Activated T-cell treated with anti-CD3 and anti-CD28 coated beads, Interleukin-2, amount 50 U/mL, for 72 hours (primary cell): ENCODE measurements around the gene FMN2. TPM values are rescaled to one million over a fixed set of nuclear protein-coding genes. Genes with fewer than 3 reads are reported as not detected.
A peak's percentile ranks its signal among the peaks of the same experiment; 100 is the strongest.

Source experiments
- ATAC-seq, 2 donors: fragments of 150-1000 bp; cut with Tn5 transposase; replicated peaks in 1 of 2; 2 replicates each; pipeline ENCODE4 v1.10.0; 2021; ENCODE audit warnings: moderate library complexity in 2 of 2, mild to moderate bottlenecking in 1 of 2
- DNase-seq, 2 donors: peaks; one replicate each; pipeline ENCODE4 v3.0.0; 2021 to 2022; ENCODE audit warnings: mixed read lengths in 1 of 2
- H3K27ac Mint-ChIP-seq: one replicate; pipeline ENCODE4 v1.8.0; 2022; ENCODE audit warnings: mild to moderate bottlenecking, moderate library complexity, mixed read lengths
- H3K27me3 Mint-ChIP-seq: one replicate; pipeline ENCODE4 v1.8.0; 2022; ENCODE audit warnings: low read depth, mixed read lengths
- H3K36me3 Mint-ChIP-seq, 2 donors: one replicate each; pipeline ENCODE4 v1.8.0; 2022; ENCODE audit warnings: mixed read lengths in 2 of 2, mild to moderate bottlenecking in 1 of 2; ENCODE audit not compliant: insufficient read depth in 2 of 2
- H3K4me1 Mint-ChIP-seq: one replicate; pipeline ENCODE4 v1.8.0; 2022; ENCODE audit warnings: low read depth, mixed read lengths
- H3K4me3 Mint-ChIP-seq, 2 donors: one replicate each; pipeline ENCODE4 v1.8.0; 2022; ENCODE audit warnings: mild to moderate bottlenecking in 2 of 2, mixed read lengths in 2 of 2, moderate library complexity in 2 of 2
- H3K9me3 Mint-ChIP-seq, 2 donors: one replicate each; pipeline ENCODE4 v1.8.0; 2022; ENCODE audit warnings: mixed read lengths in 2 of 2
- total RNA-seq, 2 donors: library from RNA; stranded (reverse); gene quantifications; one replicate each; pipeline ENCODE4 v1.2.3, GENCODE V29; 2022

FMN2 gene
- total RNA-seq, 2 donors from 2014 or later = not detected

- Mint-ChIP-seq H3K27ac (no peak overlapping the region), H3K4me3 (no peak overlapping the region), H3K4me1 (no peaks in the 10 kb centered on the region), H3K27me3 (no peaks in the 10 kb centered on the region), H3K36me3 (peaks cover 0 to 3% of the 10 kb centered on the region in 2 donors), H3K9me3 (peaks cover 0 to 4% of the 10 kb centered on the region in 2 donors)
- ATAC-seq (no peak), DNase-seq (no peak)
Observed at GRCh38 chr1:240445369-240445768, 353.7 kb downstream of the FMN2 start.

GRCh38 chr1:240455228-240455821 is 363.6 kb downstream of the FMN2 start:
- DNase-seq = no peak
- no peak overlapping the region for H3K27ac Mint-ChIP-seq
- H3K4me1 Mint-ChIP-seq = no peaks in the 10 kb centered on the region
- no peak overlapping the region for H3K4me3 Mint-ChIP-seq
- no peaks in the 10 kb centered on the region for H3K36me3 Mint-ChIP-seq
- H3K27me3 Mint-ChIP-seq = no peaks in the 10 kb centered on the region
- no peaks in the 10 kb centered on the region for H3K9me3 Mint-ChIP-seq
- ATAC-seq = peak in 1 of 2 donors; percentile 66

GRCh38 chr1:240457203-240457602 is 365.5 kb downstream of the FMN2 start:
- no peak for DNase-seq
- no peak overlapping the region for H3K27ac Mint-ChIP-seq
- H3K27me3 Mint-ChIP-seq = no peaks in the 10 kb centered on the region
- no peak overlapping the region for H3K4me3 Mint-ChIP-seq
- no peaks in the 10 kb centered on the region for H3K36me3 Mint-ChIP-seq
- no peaks in the 10 kb centered on the region for H3K4me1 Mint-ChIP-seq
- ATAC-seq = no peak
- H3K9me3 Mint-ChIP-seq = peaks cover 0 to 1% of the 10 kb centered on the region in 2 donors

GRCh38 chr1:240462277-240462676 is 370.6 kb downstream of the FMN2 start:
- no peaks in the 10 kb centered on the region for H3K36me3 Mint-ChIP-seq
- DNase-seq = no peak

GRCh38 chr1:240462766-240463395 is 371.2 kb downstream of the FMN2 start:
- Mint-ChIP-seq H3K27ac (no peak overlapping the region), H3K4me1 (no peaks in the 10 kb centered on the region)

More at GRCh38 chr1:240462277-240462676, 370.6 kb downstream of the FMN2 start:
- peaks cover 0 to 1% of the 10 kb centered on the region in 2 donors for H3K9me3 Mint-ChIP-seq
- no peaks in the 10 kb centered on the region for H3K27me3 Mint-ChIP-seq
- H3K4me1 Mint-ChIP-seq = no peaks in the 10 kb centered on the region
- no peak overlapping the region for H3K27ac Mint-ChIP-seq
- ATAC-seq = no peak
- H3K4me3 Mint-ChIP-seq = no peak overlapping the region

GRCh38 chr1:240464099-240464498 is 372.4 kb downstream of the FMN2 start:
- ATAC-seq = peak in 1 of 2 donors; percentile 71
- no peaks in the 10 kb centered on the region for H3K36me3 Mint-ChIP-seq

More at GRCh38 chr1:240462766-240463395, 371.2 kb downstream of the FMN2 start:
- H3K9me3 Mint-ChIP-seq = peaks cover 0 to 1% of the 10 kb centered on the region in 2 donors
- no peak for DNase-seq
- H3K4me3 Mint-ChIP-seq = no peak overlapping the region
- no peak for ATAC-seq
- H3K36me3 Mint-ChIP-seq = no peaks in the 10 kb centered on the region
- H3K27me3 Mint-ChIP-seq = no peaks in the 10 kb centered on the region

GRCh38 chr1:240465531-240465940 is 373.9 kb downstream of the FMN2 start:
- peak overlapping the region in 1 of 2 donors; percentile 58 for H3K4me3 Mint-ChIP-seq
- peaks cover 0 to 1% of the 10 kb centered on the region in 2 donors for H3K9me3 Mint-ChIP-seq
- peak overlapping the region; percentile 12 for H3K27ac Mint-ChIP-seq
- H3K27me3 Mint-ChIP-seq = no peaks in the 10 kb centered on the region
- ATAC-seq (no peak), DNase-seq (no peak)
- no peaks in the 10 kb centered on the region for H3K36me3 Mint-ChIP-seq
- H3K4me1 Mint-ChIP-seq = no peaks in the 10 kb centered on the region

More at GRCh38 chr1:240464099-240464498, 372.4 kb downstream of the FMN2 start:
- Mint-ChIP-seq H3K27me3 (no peaks in the 10 kb centered on the region), H3K4me1 (no peaks in the 10 kb centered on the region), H3K9me3 (peaks cover 0 to 1% of the 10 kb centered on the region in 2 donors), H3K27ac (no peak overlapping the region), H3K4me3 (no peak overlapping the region)
- no peak for DNase-seq

- ATAC-seq (no peak), DNase-seq (no peak)
- Mint-ChIP-seq H3K4me1 (no peaks in the 10 kb centered on the region), H3K4me3 (no peak overlapping the region), H3K36me3 (no peaks in the 10 kb centered on the region), H3K9me3 (no peaks in the 10 kb centered on the region), H3K27ac (no peak overlapping the region), H3K27me3 (no peaks in the 10 kb centered on the region)
Observed at GRCh38 chr1:240466509-240466908, 374.8 kb downstream of the FMN2 start.

GRCh38 chr1:240467895-240468294 is 376.2 kb downstream of the FMN2 start:
- Mint-ChIP-seq H3K4me3 (no peak overlapping the region), H3K27ac (no peak overlapping the region), H3K27me3 (no peaks in the 10 kb centered on the region), H3K36me3 (no peaks in the 10 kb centered on the region), H3K4me1 (no peaks in the 10 kb centered on the region), H3K9me3 (no peaks in the 10 kb centered on the region)
- ATAC-seq = no peak
- DNase-seq = no peak

GRCh38 chr1:240468656-240469055 is 377.0 kb downstream of the FMN2 start:
- ATAC-seq = no peak
- Mint-ChIP-seq H3K36me3 (no peaks in the 10 kb centered on the region), H3K27me3 (no peaks in the 10 kb centered on the region), H3K9me3 (no peaks in the 10 kb centered on the region), H3K27ac (no peak overlapping the region), H3K4me1 (no peaks in the 10 kb centered on the region), H3K4me3 (no peak overlapping the region)
- DNase-seq = no peak

- Mint-ChIP-seq H3K36me3 (no peaks in the 10 kb centered on the region), H3K4me1 (no peaks in the 10 kb centered on the region), H3K9me3 (peaks cover 0 to 5% of the 10 kb centered on the region in 2 donors), H3K27ac (no peak overlapping the region), H3K27me3 (no peaks in the 10 kb centered on the region), H3K4me3 (no peak overlapping the region)
- ATAC-seq (no peak), DNase-seq (no peak)
Observed at GRCh38 chr1:240474133-240474614, 382.5 kb downstream of the FMN2 start.

GRCh38 chr1:240475832-240476231 is 384.1 kb downstream of the FMN2 start:
- ATAC-seq (no peak), DNase-seq (no peak)
- H3K4me3 Mint-ChIP-seq = no peak overlapping the region
- H3K36me3 Mint-ChIP-seq = no peaks in the 10 kb centered on the region
- no peaks in the 10 kb centered on the region for H3K4me1 Mint-ChIP-seq
- no peaks in the 10 kb centered on the region for H3K27me3 Mint-ChIP-seq
- no peak overlapping the region for H3K27ac Mint-ChIP-seq
- H3K9me3 Mint-ChIP-seq = peaks cover 0 to 5% of the 10 kb centered on the region in 2 donors

- no peaks in the 10 kb centered on the region for H3K36me3 Mint-ChIP-seq
- H3K9me3 Mint-ChIP-seq = peaks cover 1 to 6% of the 10 kb centered on the region in 2 donors
- no peaks in the 10 kb centered on the region for H3K4me1 Mint-ChIP-seq
- no peaks in the 10 kb centered on the region for H3K27me3 Mint-ChIP-seq
- DNase-seq (no peak), ATAC-seq (no peak)
- no peak overlapping the region for H3K4me3 Mint-ChIP-seq
- H3K27ac Mint-ChIP-seq = no peak overlapping the region
Observed at GRCh38 chr1:240478536-240478935, 386.9 kb downstream of the FMN2 start.
